Renal pelvis (tissue), 4 donors: ENCODE data around the gene ALG3. TPM values are rescaled to one million over a fixed set of nuclear protein-coding genes. Genes with fewer than 3 reads are reported as not detected.

Source experiments
- DNase-seq: peaks from one replicate; pipeline ENCODE4 v3.0.0-alpha.2; 2013
- polyA plus RNA-seq, 3 donors: library from polyadenylated mRNA; unstranded; fragments of 120-200 nt; gene quantifications; one replicate each; pipeline ENCODE4 v1.2.1, GENCODE V29; 2013; ENCODE audit not compliant: insufficient read length in 3 of 3

The ALG3 gene
- polyA plus RNA-seq, 3 donors: 38.7 to 41.7 (median 40.6) TPM

GRCh38 chr3:184209146-184209923 lies 39.4 kb downstream of the ALG3 start:
- DNase-seq: no peak

- DNase-seq: no peak
These were observed 45.2 kb downstream of the ALG3 start for GRCh38 chr3:184203526-184203925.

DNA sequence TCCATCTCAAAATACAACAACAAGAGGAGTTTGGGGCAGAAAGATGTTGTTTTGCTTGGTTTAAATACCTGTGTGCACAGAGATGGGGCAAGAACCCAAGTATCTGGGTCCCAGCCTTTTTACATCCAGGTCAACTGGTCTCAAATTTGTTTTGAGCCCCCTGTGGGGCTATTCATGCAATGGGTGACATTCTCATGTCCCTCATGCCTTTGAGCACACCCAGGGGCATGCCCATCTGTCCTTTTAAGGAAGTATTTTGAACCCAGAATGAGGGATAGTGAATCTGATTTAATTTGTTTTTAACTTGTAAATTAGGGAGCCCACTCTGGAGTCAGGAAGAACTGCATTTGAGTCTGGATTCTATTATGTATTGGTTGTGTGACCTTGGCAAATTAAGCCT lies 47.9 kb downstream of the ALG3 start:
- DNase-seq: no peak

- no peak for DNase-seq
These were observed 50.3 kb downstream of the ALG3 start for GRCh38 chr3:184198509-184198908.

DNA sequence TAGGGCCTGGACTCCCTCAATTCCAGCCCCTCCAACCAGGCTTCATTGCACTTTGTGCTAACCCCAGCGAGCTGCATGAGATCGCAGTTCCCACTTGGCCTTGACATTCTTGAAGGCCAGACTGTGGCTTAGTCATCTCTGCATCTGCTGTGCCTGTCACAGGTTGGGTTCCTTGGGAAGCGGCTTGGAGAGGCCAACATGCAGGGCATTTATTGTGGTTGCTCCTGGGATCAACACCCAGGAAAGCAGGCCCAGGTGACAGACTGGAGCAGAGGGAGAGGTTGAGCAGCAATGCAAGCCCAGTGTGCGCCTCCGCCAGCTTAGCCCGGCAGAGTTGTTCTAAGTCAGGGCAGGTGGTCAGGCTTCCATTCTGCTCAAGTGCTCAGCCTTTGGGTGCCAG lies 52.2 kb downstream of the ALG3 start:
- no peak for DNase-seq

GRCh38 chr3:184193991-184194539 lies 54.7 kb downstream of the ALG3 start:
- DNase-seq: no peak

GRCh38 chr3:184192889-184193288 lies 55.9 kb downstream of the ALG3 start:
- DNase-seq: no peak

Other genes with a start within 250 kb of the ALG3 start
- gene ABCC5, start 231.1 kb downstream of the ALG3 start, polyA plus RNA-seq: 10 to 100 TPM; 51.8 to 79.4 (median 62.3) TPM
- not detected for gene HTR3D, start 217.2 kb downstream of the ALG3 start, polyA plus RNA-seq
- gene HTR3C, start 195.9 kb downstream of the ALG3 start, polyA plus RNA-seq: not detected
- under 1 TPM in 1 of 3 donors, not detected in 2; 0.07 TPM for gene HTR3E, start 151.9 kb downstream of the ALG3 start, polyA plus RNA-seq
- 10 to 100 TPM; 49.2 to 55.3 (median 55.3) TPM for gene EIF2B5, start 113.6 kb downstream of the ALG3 start, polyA plus RNA-seq
- 10 to 100 TPM; 81.8 to 97.5 (median 82.1) TPM for gene DVL3, start 93.6 kb downstream of the ALG3 start, polyA plus RNA-seq
- gene AP2M1, start 74.1 kb downstream of the ALG3 start, polyA plus RNA-seq: 100 to 1,000 TPM; 331 to 367 (median 357) TPM
- 10 to 100 TPM; 65.0 to 73.6 (median 69.7) TPM for gene ABCF3, start 62.8 kb downstream of the ALG3 start, polyA plus RNA-seq
- gene VWA5B2, start 19.4 kb downstream of the ALG3 start, polyA plus RNA-seq: 1 to 10 TPM; 2.1 to 3.1 (median 2.5) TPM
- 1 to 10 TPM; 3.1 to 3.3 (median 3.2) TPM for gene EEF1AKMT4, start 710 bp upstream of the ALG3 start, polyA plus RNA-seq
- gene CAMK2N2, start 12.6 kb upstream of the ALG3 start, polyA plus RNA-seq: under 1 TPM in 1 of 3 donors, not detected in 2; 0.19 TPM
- under 1 TPM in 2 of 3 donors, not detected in 1; 0.04 to 0.10 TPM for gene ECE2, start 27.1 kb upstream of the ALG3 start, polyA plus RNA-seq
- 100 to 1,000 TPM; 214 to 250 (median 245) TPM for gene PSMD2, start 50.3 kb upstream of the ALG3 start, polyA plus RNA-seq
- 100 to 1,000 TPM; 190 to 251 (median 207) TPM for gene EIF4G1, start 65.6 kb upstream of the ALG3 start, polyA plus RNA-seq
- gene FAM131A, start 88.6 kb upstream of the ALG3 start, polyA plus RNA-seq: 10 to 100 TPM; 11.2 to 14.3 (median 13.7) TPM
- gene CLCN2, start 112.6 kb upstream of the ALG3 start, polyA plus RNA-seq: 10 to 100 TPM; 11.7 to 18.4 (median 17.7) TPM
- gene POLR2H, start 112.7 kb upstream of the ALG3 start, polyA plus RNA-seq: 100 to 1,000 TPM in 2 of 3 donors, 10 to 100 TPM in 1; 85.3 to 110 (median 106) TPM
- gene THPO, start 129.2 kb upstream of the ALG3 start, polyA plus RNA-seq: 1 to 10 TPM; 2.1 to 2.7 (median 2.5) TPM
- 10 to 100 TPM; 12.5 to 20.4 (median 16.1) TPM for gene CHRD, start 131.1 kb upstream of the ALG3 start, polyA plus RNA-seq